GM12878 (cell line): ENCODE data around the gene IER2. TPM values are rescaled to one million over a fixed set of nuclear protein-coding genes. Genes with fewer than 3 reads are reported as not detected.

ENCODE experiments used
- EZH2 ChIP-seq: IDR thresholded peaks from 2 replicates; pipeline ENCODE4 v1.6.1; 2012; ENCODE audit warnings: low read depth, mild to moderate bottlenecking, control low read depth, inconsistent platforms, low read length, borderline replicate concordance; ENCODE audit not compliant: control insufficient read depth
- FOS ChIP-seq: IDR thresholded peaks from 3 replicates; pipeline ENCODE4 v1.6.1; 2011; ENCODE audit warnings: borderline replicate concordance; ENCODE audit not compliant: insufficient read length; ENCODE audit errors: extremely low read depth
- HCFC1 ChIP-seq: fragments of 150-350 bp; IDR thresholded peaks from 2 replicates; pipeline ENCODE4 v1.6.1; 2014; ENCODE audit warnings: low read length
- HDAC2 ChIP-seq: fragments of 200-600 bp; sonication (generic); IDR thresholded peaks from 2 replicates; pipeline ENCODE4 v1.6.1; 2017
- NFYA ChIP-seq: IDR thresholded peaks from 2 replicates; pipeline ENCODE4 v1.6.1; 2011; ENCODE audit warnings: low read depth, mild to moderate bottlenecking, low read length, improper control_type of control experiment, borderline replicate concordance
- PML ChIP-seq: IDR thresholded peaks from 2 replicates; pipeline ENCODE4 v1.6.1; 2012; ENCODE audit warnings: low read length, inconsistent platforms
- POLR2AphosphoS2 ChIP-seq: IDR thresholded peaks from 2 replicates; pipeline ENCODE4 v1.6.1; 2011; ENCODE audit warnings: low read depth, mild to moderate bottlenecking, low read length, improper control_type of control experiment, moderate library complexity
- RCOR1 ChIP-seq: conservative IDR thresholded peaks from 2 replicates; pipeline ENCODE4 v1.6.1; 2012; ENCODE audit warnings: low read depth, low read length, improper control_type of control experiment
- RELA ChIP-seq: fragments of 450-650 bp; IDR thresholded peaks from 2 replicates; pipeline ENCODE4 v1.8.0; 2014; ENCODE audit warnings: borderline replicate concordance; ENCODE audit not compliant: partially characterized antibody
- SREBF1 ChIP-seq: IDR thresholded peaks from 2 replicates; pipeline ENCODE4 v1.6.1; 2012; ENCODE audit warnings: mild to moderate bottlenecking, low read length
- polyA plus RNA-seq, 11 experiments: library from polyadenylated mRNA; depleted of rRNA in 4 of 11; unstranded in 6 of 11; stranded (reverse) in 5 of 11; fragments of >200 nt; fragmentation: Nextera tagmentation in 4 of 11; fragmentation: Illumina TruSeq in 1 of 11; extraction: Ambion mirVana in 4 of 11; extraction: Trizol in 1 of 11; gene quantifications; 1 replicate in 1 of 11; 2 replicates in 10 of 11; pipeline versions ENCODE4 v1.2.1 to v1.2.3, GENCODE V29; 2011 to 2016; ENCODE audit warnings: inconsistent platforms in 2 of 11, missing spikeins in 2 of 11, low read depth in 1 of 11
- total RNA-seq, 4 experiments: library from RNA; depleted of rRNA in 3 of 4; stranded (reverse); fragments of >200 nt in 3 of 4; fragmentation: Illumina TruSeq in 1 of 4; extraction: Trizol in 1 of 4; gene quantifications; 2 replicates each; pipeline versions ENCODE4 v1.2.1 to v1.2.3, GENCODE V29; 2013 to 2021
- TF ChIP-seq, protein P1 (sequence below): IDR thresholded peaks from 2 replicates; pipeline ENCODE4 v1.6.1; 2012; ENCODE audit warnings: improper control_type of control experiment, low read depth, low read length; ENCODE audit not compliant: insufficient replicate concordance
- TF ChIP-seq, protein P2 (sequence below): fragments of 450-650 bp; IDR thresholded peaks from 2 replicates; pipeline ENCODE4 v1.6.1; 2016; ENCODE audit warnings: mild to moderate bottlenecking
- TF ChIP-seq, protein P3 (sequence below): fragments of 450-650 bp; formaldehyde crosslinking; IDR thresholded peaks from 2 replicates; pipeline ENCODE4 v1.5.0; 2022; ENCODE audit warnings: mild to moderate bottlenecking, missing genetic modification characterization
- TF ChIP-seq, protein P4 (sequence below), 3 experiments: IDR thresholded peaks in 2 of 3; conservative IDR thresholded peaks in 1 of 3; 2 replicates each; pipeline ENCODE4 v1.5.1; 2011; ENCODE audit warnings: low read depth in 3 of 3, low read length in 3 of 3, mild to moderate bottlenecking in 3 of 3, control low read depth in 2 of 3, moderate library complexity in 2 of 3, inconsistent platforms in 1 of 3, mixed read lengths in 1 of 3; ENCODE audit not compliant: control insufficient read depth in 2 of 3, insufficient read depth in 1 of 3; ENCODE audit errors: extremely low read depth in 1 of 3

The IER2 gene
- total and polyA plus RNA-seq, 10 of the 15 experiments (the other 5 are each of a cell fraction or from before 2014, with no cell fraction given), result 2.8 to 94.5 (median 24.9) TPM

DNA sequence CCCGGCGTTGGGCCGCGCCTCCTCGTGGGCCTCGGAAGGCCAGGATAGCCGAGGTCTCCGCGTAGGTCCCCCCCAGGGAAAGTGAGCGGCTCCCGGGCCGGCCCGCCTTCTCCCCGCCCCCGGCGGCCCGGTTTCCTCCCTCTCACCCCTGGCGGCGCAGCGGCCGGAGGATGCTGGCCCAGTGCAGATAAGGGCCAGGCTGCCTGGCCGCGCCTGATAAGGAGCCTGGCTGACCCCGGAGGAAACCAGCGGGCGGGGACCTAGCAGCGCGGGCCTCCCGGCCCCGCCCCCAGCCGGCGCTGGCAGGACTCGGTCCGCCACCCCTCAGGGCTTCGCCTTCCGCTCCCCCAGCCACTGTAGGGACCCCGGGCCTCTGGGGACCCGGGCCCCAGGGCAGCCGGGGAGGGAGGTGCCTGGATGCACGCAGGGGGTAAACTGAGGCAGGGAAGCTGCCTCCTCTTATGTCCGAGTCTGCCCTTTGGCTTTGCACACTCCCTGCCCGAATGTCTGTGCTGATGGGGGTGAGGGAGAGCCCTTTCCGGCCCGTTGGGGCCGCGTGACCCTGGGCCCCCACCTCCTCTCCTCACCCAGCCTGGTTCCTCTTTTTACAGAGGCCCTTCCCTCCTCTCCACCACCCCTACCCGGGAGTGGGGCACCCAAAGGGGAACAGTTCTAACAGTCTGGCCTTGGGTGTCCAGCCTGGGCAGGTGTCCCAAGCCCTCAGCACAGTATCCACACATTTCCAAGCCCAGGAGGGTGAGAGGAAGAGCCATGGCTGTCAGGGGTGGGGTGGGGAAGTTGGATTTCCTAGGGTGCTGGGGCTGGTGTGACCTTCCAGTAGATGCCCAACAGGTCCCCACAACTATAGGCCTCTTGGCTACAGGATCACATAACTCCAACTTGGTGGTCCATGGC, 47.3 kb upstream of the IER2 start, which contains the start of gene LYL1 (continued):
- TF ChIP-seq, protein P1, sequence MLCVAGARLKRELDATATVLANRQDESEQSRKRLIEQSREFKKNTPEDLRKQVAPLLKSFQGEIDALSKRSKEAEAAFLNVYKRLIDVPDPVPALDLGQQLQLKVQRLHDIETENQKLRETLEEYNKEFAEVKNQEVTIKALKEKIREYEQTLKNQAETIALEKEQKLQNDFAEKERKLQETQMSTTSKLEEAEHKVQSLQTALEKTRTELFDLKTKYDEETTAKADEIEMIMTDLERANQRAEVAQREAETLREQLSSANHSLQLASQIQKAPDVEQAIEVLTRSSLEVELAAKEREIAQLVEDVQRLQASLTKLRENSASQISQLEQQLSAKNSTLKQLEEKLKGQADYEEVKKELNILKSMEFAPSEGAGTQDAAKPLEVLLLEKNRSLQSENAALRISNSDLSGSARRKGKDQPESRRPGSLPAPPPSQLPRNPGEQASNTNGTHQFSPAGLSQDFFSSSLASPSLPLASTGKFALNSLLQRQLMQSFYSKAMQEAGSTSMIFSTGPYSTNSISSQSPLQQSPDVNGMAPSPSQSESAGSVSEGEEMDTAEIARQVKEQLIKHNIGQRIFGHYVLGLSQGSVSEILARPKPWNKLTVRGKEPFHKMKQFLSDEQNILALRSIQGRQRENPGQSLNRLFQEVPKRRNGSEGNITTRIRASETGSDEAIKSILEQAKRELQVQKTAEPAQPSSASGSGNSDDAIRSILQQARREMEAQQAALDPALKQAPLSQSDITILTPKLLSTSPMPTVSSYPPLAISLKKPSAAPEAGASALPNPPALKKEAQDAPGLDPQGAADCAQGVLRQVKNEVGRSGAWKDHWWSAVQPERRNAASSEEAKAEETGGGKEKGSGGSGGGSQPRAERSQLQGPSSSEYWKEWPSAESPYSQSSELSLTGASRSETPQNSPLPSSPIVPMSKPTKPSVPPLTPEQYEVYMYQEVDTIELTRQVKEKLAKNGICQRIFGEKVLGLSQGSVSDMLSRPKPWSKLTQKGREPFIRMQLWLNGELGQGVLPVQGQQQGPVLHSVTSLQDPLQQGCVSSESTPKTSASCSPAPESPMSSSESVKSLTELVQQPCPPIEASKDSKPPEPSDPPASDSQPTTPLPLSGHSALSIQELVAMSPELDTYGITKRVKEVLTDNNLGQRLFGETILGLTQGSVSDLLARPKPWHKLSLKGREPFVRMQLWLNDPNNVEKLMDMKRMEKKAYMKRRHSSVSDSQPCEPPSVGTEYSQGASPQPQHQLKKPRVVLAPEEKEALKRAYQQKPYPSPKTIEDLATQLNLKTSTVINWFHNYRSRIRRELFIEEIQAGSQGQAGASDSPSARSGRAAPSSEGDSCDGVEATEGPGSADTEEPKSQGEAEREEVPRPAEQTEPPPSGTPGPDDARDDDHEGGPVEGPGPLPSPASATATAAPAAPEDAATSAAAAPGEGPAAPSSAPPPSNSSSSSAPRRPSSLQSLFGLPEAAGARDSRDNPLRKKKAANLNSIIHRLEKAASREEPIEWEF, result no peak
- TF ChIP-seq, protein P2, sequence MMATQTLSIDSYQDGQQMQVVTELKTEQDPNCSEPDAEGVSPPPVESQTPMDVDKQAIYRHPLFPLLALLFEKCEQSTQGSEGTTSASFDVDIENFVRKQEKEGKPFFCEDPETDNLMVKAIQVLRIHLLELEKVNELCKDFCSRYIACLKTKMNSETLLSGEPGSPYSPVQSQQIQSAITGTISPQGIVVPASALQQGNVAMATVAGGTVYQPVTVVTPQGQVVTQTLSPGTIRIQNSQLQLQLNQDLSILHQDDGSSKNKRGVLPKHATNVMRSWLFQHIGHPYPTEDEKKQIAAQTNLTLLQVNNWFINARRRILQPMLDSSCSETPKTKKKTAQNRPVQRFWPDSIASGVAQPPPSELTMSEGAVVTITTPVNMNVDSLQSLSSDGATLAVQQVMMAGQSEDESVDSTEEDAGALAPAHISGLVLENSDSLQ, result no peak
- TF ChIP-seq, protein P3, sequence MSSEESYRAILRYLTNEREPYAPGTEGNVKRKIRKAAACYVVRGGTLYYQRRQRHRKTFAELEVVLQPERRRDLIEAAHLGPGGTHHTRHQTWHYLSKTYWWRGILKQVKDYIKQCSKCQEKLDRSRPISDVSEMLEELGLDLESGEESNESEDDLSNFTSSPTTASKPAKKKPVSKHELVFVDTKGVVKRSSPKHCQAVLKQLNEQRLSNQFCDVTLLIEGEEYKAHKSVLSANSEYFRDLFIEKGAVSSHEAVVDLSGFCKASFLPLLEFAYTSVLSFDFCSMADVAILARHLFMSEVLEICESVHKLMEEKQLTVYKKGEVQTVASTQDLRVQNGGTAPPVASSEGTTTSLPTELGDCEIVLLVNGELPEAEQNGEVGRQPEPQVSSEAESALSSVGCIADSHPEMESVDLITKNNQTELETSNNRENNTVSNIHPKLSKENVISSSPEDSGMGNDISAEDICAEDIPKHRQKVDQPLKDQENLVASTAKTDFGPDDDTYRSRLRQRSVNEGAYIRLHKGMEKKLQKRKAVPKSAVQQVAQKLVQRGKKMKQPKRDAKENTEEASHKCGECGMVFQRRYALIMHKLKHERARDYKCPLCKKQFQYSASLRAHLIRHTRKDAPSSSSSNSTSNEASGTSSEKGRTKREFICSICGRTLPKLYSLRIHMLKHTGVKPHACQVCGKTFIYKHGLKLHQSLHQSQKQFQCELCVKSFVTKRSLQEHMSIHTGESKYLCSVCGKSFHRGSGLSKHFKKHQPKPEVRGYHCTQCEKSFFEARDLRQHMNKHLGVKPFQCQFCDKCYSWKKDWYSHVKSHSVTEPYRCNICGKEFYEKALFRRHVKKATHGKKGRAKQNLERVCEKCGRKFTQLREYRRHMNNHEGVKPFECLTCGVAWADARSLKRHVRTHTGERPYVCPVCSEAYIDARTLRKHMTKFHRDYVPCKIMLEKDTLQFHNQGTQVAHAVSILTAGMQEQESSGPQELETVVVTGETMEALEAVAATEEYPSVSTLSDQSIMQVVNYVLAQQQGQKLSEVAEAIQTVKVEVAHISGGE (CRISPR knock-in tag), result no peak
- TF ChIP-seq RELA (no peak), FOS (no peak), POLR2AphosphoS2 (no peak), EZH2 (no peak), RCOR1 (no peak), HDAC2 (no peak), HCFC1 (no peak), NFYA (no peak), SREBF1 (no peak), PML (no peak)
- TF ChIP-seq, protein P4, sequence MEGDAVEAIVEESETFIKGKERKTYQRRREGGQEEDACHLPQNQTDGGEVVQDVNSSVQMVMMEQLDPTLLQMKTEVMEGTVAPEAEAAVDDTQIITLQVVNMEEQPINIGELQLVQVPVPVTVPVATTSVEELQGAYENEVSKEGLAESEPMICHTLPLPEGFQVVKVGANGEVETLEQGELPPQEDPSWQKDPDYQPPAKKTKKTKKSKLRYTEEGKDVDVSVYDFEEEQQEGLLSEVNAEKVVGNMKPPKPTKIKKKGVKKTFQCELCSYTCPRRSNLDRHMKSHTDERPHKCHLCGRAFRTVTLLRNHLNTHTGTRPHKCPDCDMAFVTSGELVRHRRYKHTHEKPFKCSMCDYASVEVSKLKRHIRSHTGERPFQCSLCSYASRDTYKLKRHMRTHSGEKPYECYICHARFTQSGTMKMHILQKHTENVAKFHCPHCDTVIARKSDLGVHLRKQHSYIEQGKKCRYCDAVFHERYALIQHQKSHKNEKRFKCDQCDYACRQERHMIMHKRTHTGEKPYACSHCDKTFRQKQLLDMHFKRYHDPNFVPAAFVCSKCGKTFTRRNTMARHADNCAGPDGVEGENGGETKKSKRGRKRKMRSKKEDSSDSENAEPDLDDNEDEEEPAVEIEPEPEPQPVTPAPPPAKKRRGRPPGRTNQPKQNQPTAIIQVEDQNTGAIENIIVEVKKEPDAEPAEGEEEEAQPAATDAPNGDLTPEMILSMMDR (IDR thresholded peaks at IDR 0.05 in 2 of 3, conservative IDR thresholded peaks at IDR 0.05 in 1 of 3; ENCODE audit: control insufficient read depth in 2 of 3, extremely low read depth in 1 of 3, insufficient read depth in 1 of 3, low read depth in 3 of 3, low read length in 3 of 3), result no peak
